Adipocyte (in vitro differentiated cells): Measurements from ENCODE around the gene SPEM1.
A peak's percentile ranks its signal among the peaks of the same experiment; 100 is the strongest.

ENCODE experiments used
- DNase-seq: peaks from one replicate; pipeline ENCODE4 v3.0.0-alpha.2; 2015; ENCODE audit warnings: low read depth
- H3K27me3 ChIP-seq: replicated peaks from 2 replicates; pipeline ENCODE4 v1.7.0; 2013; ENCODE audit warnings: mild to moderate bottlenecking, low read length, moderate library complexity; ENCODE audit not compliant: control insufficient read depth, insufficient read depth
- H3K36me3 ChIP-seq: 2 replicates; pipeline ENCODE4 v1.7.0; 2013; ENCODE audit warnings: low read length, mild to moderate bottlenecking, moderate library complexity; ENCODE audit not compliant: control insufficient read depth, insufficient read depth, severe bottlenecking
- H3K4me1 ChIP-seq: 2 replicates; pipeline ENCODE4 v1.7.0; 2013; ENCODE audit warnings: mild to moderate bottlenecking, low read length, moderate library complexity; ENCODE audit not compliant: control insufficient read depth, insufficient read depth
- H3K4me3 ChIP-seq: 2 replicates; pipeline ENCODE4 v1.7.0; 2013; ENCODE audit warnings: mild to moderate bottlenecking, low read length, moderate library complexity
- H3K9ac ChIP-seq: 2 replicates; pipeline ENCODE4 v1.7.0; 2013; ENCODE audit warnings: mild to moderate bottlenecking, low read length, moderate library complexity
- H3K9me3 ChIP-seq: 2 replicates; pipeline ENCODE4 v1.7.0; 2013; ENCODE audit warnings: mild to moderate bottlenecking, low read length, moderate library complexity; ENCODE audit not compliant: control insufficient read depth

The SPEM1 gene

GRCh38 chr17:7403977-7404736 is 16.0 kb upstream of the SPEM1 start, which contains the start of gene TMEM256:
Gene TMEM256, minus strand, starts transcription at chr17:7404097. Its CDS starts 13 bp downstream, at chr17:7404084.
- DNase-seq = peak; percentile 100
- Histone ChIP-seq H3K9me3 (no peaks in the 10 kb centered on the region), H3K4me1 (peaks cover 13% of the 10 kb centered on the region), H3K27me3 (no peaks in the 10 kb centered on the region), H3K9ac (peak within 1 kb of the TSS; percentile 95), H3K36me3 (peaks cover 7% of the 10 kb centered on the region), H3K4me3 (peak within 1 kb of the TSS; percentile 85)

GRCh38 chr17:7404737-7405349 is 15.3 kb upstream of the SPEM1 start:
- DNase-seq = no peak
- H3K4me3 ChIP-seq = peak overlapping the region; percentile 84

DNA sequence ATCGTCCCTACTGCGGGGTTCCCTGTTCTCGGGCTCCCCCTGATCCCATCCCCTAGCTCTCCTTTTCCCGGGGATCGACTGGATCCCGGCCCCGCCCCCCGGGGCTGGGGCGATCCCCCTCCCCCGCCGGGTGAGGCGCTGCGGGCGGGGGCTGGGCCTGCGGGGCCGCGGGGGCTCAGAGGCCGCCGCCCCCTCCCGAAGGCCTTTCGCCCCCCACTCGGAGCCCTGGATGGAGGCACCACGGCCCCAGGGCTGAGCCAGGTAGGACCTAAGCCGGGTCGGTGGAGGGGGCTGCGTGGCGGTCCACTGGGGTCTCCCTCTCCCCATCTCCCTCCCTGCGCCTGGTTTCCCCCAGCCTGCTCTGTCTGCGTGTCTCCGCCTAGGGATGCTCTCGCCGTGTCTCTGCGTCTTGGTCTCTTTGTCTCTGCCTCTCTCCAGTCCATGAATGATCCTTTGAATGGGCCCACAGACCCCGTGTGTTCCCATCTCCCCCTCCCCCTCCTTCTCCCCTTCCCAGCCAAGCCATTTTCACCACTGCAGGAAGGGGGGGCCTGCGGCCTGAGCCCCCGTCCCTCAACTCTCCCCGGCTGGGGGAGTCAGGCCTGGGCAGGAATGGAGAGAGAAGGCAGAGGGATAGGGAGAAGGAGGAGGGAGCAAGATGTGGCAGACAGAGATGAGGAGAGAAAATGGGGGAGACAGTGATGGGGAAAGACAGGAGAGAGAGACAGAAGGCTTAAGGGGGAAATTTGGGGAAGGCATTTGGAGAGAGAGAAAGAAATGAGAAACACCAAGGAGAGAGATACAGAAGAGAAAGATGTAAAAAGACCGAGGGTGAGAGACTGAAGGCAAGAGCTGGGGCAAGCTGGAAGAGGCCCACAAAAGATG is 14.5 kb upstream of the SPEM1 start:
- Histone ChIP-seq H3K36me3 (peaks cover 21% of the 10 kb centered on the region), H3K9ac (peak overlapping the region; percentile 82), H3K27me3 (no peaks in the 10 kb centered on the region), H3K4me1 (peaks cover 13% of the 10 kb centered on the region), H3K4me3 (peak overlapping the region; percentile 84), H3K9me3 (no peaks in the 10 kb centered on the region)
- peak; percentile 49 for DNase-seq

More at GRCh38 chr17:7404737-7405349, 15.3 kb upstream of the SPEM1 start:
- Histone ChIP-seq H3K4me1 (peaks cover 13% of the 10 kb centered on the region), H3K36me3 (peaks cover 14% of the 10 kb centered on the region), H3K27me3 (no peaks in the 10 kb centered on the region), H3K9me3 (no peaks in the 10 kb centered on the region), H3K9ac (peak overlapping the region; percentile 82)

DNA sequence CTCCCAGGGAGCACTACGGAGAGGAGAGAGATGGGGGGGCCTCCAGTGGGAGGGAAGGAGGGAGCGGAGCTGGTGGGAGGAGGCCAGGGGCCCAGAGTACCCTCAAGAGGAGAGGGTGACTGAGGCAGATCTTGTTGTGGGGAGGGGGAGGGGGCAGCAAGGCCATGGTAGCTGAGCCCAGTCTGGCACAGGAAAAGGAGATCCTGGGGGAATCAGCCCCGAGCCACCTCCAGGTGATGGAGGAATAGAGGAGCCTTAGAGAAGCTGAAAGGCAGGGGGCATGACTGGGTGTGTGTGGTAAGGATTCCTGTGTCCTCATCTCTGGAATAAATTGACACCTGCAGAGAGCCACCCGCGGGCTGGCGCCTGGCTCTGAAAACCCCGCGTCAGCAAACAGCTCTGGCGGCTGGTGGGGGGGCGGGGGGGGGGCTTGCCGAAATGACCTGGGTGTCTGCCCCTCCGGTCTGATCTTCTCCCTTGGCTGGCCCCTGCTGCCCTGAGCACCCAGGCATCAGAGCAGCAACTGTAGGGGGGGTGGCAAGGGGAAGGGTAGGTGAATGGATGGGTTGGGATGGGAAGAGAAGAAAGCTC is 13.8 kb upstream of the SPEM1 start:
- H3K9me3 ChIP-seq = no peaks in the 10 kb centered on the region
- H3K4me3 ChIP-seq = peak overlapping the region; percentile 84
- H3K36me3 ChIP-seq = peaks cover 21% of the 10 kb centered on the region
- no peak for DNase-seq
- peak overlapping the region; percentile 82 for H3K9ac ChIP-seq
- H3K27me3 ChIP-seq = no peaks in the 10 kb centered on the region
- peaks cover 13% of the 10 kb centered on the region for H3K4me1 ChIP-seq

DNA sequence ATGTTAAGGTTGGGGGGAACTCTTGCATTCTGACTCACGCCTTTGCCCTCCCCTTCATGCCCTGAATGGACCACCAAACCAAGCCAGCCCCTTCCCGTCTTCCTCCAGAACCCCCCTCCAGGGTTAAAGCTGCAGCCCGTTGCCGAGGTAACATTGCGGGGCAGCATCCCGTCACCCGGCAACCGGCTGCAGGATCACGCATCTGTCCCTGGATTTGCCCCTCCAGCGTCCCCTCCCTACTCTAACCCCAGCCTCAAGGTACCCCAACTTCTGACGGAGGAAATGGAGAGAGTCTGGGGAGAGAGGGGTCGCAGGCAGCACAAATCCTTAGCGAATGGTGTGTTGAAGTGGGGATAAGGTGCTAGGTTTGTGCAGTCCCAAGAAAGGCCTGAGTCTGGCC is 13.0 kb upstream of the SPEM1 start:
- Histone ChIP-seq H3K27me3 (no peaks in the 10 kb centered on the region), H3K4me3 (no peak overlapping the region), H3K36me3 (peaks cover 21% of the 10 kb centered on the region), H3K9me3 (no peaks in the 10 kb centered on the region), H3K9ac (no peak overlapping the region), H3K4me1 (peaks cover 15% of the 10 kb centered on the region)
- no peak for DNase-seq

- H3K9me3 ChIP-seq = no peaks in the 10 kb centered on the region
- H3K27me3 ChIP-seq = no peaks in the 10 kb centered on the region
- H3K36me3 ChIP-seq = peaks cover 21% of the 10 kb centered on the region
- no peak for DNase-seq
- no peak within 1 kb of the TSS for H3K4me3 ChIP-seq
- H3K4me1 ChIP-seq = peaks cover 20% of the 10 kb centered on the region
- H3K9ac ChIP-seq = no peak within 1 kb of the TSS
Observed at GRCh38 chr17:7407485-7408251, 12.5 kb upstream of the SPEM1 start, which contains the start of gene NLGN2. Gene NLGN2, plus strand, starts transcription at chr17:7407845. Its CDS starts 411 bp downstream, at chr17:7408256.

GRCh38 chr17:7408252-7408727 is 11.8 kb upstream of the SPEM1 start:
- Histone ChIP-seq H3K4me3 (no peak overlapping the region), H3K9me3 (no peaks in the 10 kb centered on the region), H3K4me1 (peaks cover 20% of the 10 kb centered on the region), H3K9ac (no peak overlapping the region), H3K36me3 (peaks cover 21% of the 10 kb centered on the region), H3K27me3 (no peaks in the 10 kb centered on the region)
- no peak for DNase-seq

- Histone ChIP-seq H3K9me3 (no peaks in the 10 kb centered on the region), H3K4me3 (no peak overlapping the region), H3K27me3 (no peaks in the 10 kb centered on the region), H3K36me3 (peaks cover 21% of the 10 kb centered on the region), H3K4me1 (peaks cover 25% of the 10 kb centered on the region), H3K9ac (no peak overlapping the region)
- DNase-seq = no peak
Observed at GRCh38 chr17:7408863-7409262, 11.3 kb upstream of the SPEM1 start.

- H3K36me3 ChIP-seq = peaks cover 21% of the 10 kb centered on the region
- no peak for DNase-seq
- no peak overlapping the region for H3K4me3 ChIP-seq
- H3K4me1 ChIP-seq = peaks cover 26% of the 10 kb centered on the region
- no peaks in the 10 kb centered on the region for H3K9me3 ChIP-seq
- H3K27me3 ChIP-seq = no peaks in the 10 kb centered on the region
- no peak overlapping the region for H3K9ac ChIP-seq
Observed at GRCh38 chr17:7409716-7410115, 10.4 kb upstream of the SPEM1 start.
